Eye (tissue), 1 donor: Measurements from ENCODE around the gene CACNB1.

Source experiments
- DNase-seq: peaks from one replicate; pipeline ENCODE4 v3.0.0-alpha.2; 2015

The CACNB1 gene

DNA sequence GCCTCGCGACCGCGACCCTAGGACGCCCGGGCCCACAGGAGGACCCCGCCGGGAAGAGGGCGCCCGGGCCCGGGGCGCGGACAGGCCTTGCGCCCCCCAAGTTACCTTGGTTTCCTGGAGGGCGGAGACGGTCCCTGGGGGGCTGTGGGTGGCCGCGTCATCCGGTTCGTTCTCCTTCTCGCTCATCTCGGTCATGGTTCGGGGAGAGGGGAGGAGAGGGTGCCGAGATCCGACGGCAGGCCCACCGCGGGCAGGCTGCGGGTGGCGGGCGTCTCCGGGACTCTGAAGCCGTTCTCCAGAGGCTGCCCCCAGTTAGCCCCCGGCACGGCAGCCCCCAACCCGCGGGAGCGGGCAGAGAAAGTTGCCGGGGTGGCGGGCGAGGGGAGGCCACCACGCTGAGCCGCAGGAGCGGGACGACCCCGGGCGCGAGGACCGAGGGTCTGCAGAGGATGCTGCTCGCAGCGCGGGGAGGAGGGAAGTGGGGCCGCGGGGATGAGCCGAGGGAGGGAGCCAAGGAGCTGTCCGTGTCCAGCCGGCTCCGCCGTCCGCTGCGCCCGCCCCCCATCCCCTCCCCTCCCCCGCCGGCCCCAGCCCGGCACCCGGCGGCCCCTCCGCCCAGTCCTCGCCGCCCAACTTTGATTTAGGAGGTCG, 28.0 kb upstream of the CACNB1 start, which contains the start of gene STAC2:
STAC2 (minus strand) TSS at position 638 of the 651 bp plus-strand sequence; CDS start at position 195, 443 bp downstream.
- DNase-seq, result no peak

DNA sequence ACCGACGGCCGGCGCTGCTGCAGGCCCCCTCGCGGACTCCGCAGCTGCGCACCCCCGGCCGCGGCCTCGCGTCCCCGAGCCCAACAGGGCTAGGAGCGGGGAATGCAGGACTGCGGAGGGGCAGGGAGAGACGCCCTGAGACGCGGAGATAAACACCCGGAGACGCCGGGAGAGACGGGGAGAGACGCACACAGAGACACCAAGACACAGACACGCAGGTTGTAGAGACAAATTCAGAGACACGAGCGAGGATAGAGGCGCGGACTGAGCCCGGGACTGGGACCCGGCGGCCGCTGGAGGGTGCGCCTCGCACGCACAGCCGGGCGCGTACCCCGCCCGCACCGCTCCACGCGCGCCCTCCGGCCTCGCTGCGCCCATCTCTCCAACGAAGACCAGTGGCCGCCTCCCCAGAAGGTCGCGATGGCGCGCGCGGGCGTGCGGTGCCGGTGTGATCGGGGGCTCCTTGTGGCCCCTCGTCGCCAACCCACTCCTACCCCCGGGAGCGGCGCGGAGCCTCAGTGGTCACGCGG, 27.4 kb upstream of the CACNB1 start:
- peak; percentile 59 for DNase-seq

DNA sequence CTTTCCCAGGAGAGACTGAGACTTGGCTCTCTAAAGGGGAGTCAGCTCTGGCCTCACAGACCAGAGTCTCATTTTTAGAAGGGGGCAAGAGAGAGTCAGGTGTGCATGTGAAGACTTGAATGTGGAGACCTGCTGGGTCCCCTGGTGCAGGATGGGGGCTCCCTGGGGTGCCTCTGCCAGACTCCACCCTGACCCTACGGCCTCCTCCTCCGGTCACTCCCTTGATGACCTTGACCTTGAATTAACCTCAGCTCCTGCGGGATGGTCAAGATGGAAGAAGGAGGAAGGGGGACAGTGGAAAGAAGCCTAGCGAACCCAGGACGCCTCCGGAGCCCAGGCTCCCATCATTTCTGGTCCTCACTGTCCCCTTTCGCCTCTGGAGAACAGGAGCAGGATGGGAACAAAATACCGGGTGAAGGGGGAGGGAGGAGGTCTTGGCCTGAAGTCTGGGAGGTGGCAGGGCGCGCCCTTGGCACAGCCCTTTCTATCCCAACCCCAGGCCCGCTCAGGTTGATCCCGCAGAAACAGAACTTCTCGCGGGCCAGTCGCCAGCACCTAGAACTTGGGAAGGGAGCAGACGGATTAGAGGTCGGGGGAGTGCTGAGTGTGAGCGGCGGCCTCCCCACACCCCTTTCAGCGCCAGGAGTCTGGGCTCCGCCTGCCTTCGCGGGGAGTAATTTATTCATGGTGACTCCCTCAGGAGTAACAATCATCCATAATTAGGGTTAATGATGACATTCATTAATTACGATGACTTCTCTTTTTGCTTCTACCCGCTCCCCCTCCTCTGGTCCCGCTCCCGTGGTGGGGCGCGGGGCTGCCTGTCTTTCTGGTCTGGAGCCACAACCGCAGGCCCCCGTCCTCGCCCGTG, 26.7 kb upstream of the CACNB1 start:
- DNase-seq, result no peak

DNA sequence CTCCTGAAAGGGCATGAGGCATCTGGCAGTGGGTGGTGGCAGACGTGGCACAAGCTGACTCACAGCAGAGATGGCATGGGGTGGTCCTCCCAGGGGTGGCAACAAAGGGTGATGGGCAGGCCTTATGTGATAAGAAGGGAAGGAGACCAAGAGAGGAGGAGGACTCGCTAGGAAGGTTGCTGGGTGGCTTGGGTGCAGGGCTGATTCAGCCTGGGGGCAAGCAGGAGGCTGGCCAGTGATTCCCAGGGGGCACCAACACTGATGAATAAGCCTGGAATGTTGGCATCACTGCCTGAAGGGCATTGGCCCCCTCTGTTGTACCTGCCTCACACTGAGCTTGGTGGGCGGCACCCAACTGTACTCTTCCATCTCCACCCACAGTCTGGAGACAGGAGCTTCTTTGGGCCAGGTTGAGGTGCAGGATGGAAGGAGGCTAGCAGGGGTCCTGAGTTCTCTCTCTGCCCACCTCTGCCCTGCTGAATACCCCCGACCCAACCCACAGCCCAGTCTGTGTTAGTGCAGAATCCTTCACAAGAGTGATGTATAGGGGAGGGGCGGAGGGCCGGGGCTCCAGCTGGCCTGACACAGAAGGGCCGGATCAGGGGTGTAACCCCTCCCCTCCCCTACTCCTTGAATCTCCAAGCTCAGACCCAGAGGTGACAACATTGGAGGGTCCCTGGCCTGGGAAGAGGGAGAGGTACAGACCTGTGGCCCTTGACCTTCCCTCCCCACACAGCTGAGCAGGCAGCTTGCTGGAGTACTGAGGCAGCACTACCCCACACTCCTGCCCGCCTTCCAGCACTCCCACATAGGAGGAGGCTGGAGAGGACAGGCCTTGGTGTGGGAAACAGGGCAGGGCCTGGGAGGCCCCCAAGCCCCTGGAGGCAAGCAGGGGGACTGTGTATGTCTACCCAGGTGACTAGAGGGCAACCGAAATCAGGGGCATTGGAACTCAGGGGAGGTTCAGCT, 25.7 kb upstream of the CACNB1 start:
- no peak for DNase-seq

DNA sequence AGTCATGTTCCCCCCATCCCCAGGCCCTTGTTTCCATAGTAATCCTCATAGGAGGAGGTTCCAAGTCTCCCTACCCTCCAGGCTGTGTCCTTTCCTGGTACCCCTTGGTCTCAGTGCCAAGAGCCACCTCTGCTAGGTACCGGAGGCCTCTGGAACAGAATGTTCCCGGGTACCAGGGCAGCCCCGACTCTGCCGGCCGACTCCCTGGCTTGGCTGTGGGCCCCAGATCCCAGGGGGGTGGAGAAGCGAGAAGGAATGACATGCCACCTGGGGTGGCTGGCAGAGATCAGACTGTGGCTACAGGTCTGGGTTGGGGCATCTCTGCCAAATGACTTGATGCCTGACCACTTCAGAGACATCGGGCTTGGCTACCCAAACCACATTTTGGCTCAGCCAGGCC, 24.7 kb upstream of the CACNB1 start:
- no peak for DNase-seq

DNA sequence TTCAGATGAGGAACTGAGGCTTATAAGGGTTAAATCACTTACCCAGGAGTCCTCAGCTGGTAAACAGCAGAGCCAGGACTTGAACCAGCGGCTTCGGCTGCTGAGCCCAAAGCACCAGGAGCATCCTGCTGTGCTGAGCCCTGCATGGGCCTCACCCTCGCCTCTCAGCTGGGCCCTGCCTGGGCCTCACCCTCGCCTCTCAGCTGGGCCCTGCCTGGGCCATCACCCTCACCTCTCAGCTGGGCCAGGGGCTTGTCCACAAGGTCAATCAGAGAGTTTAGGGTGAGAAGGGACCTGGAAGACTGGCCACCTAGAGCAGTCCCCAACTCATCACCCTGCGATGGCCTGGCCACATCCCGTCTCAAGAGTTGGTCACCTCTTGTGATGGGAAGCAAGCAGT, 24.1 kb upstream of the CACNB1 start:
- no peak for DNase-seq

DNA sequence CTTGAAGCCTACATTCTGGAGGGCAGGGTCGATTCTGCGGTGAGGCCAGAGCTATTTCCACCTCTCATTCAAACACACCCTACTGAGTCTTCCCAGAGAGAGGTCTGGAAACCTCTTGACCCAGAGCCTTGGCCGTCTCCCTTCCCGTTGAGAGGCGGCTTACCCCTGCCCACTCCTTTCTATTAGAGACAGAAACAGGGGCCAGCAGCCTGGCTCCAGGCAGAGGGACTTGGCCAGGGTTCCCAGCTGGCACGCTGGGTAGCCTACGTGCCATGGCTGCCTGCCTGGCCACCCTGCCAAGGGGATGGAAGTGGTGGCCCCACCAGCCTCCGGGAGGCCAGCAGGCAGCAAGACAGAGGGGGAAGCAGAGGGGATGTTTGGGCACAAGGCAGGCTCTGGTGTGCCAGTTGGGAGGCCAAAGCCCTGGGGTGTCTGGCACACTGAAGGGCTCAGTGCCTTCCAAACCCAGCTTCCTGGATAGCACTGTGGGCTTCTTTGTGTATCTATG, 22.2 kb upstream of the CACNB1 start:
- DNase-seq, result no peak

DNA sequence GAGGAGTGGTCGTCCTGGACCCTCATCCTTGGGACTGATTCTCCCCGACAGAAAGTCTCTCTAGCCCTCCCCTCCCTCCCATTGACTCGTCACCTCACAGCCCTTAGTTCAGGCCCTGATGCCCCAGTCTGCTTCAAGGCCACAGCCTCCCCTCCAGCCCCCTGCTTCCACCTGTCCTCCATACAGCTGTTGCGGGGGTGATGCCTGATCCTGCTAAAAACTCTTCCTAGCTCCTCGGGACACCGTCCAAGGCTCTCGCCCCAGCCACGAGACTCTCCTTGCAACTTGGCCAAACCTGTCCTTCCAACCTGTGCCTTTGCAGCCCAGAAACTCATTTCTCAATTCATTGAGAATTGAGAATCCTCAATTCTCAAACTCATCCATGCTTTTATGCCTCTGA, 21.4 kb upstream of the CACNB1 start:
- no peak for DNase-seq

DNA sequence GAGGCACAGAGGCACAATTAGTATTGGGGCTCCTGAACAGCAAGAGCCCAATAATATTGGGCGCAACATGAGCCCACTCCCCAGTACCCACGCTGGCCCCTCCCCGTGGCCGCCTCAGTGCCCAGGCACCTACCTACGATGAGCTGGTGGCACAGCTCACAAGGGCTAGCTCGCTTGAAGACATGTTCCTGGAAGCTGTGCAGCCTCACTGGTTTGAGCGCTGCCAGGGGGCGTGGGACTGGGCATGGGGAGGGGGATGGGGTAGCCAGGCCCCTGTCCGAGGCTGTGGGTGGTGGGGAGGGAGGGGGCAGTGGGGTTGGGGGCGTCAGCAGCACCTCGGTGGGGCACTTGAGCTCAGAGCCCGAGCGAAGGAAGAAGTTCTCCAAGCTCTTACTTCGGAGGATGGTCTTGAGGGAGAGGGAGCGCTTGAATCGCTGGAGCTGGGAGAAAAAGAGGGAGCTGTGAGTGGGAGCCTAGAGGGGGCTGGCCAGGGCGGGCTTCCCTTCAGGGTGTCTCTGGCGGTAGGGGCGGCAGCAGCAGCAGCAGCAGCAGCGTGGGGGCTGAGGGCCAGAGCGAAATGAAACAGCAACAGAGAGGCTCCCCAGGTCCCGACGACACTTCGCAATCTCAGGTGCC, 20.4 kb upstream of the CACNB1 start:
- no peak for DNase-seq

DNA sequence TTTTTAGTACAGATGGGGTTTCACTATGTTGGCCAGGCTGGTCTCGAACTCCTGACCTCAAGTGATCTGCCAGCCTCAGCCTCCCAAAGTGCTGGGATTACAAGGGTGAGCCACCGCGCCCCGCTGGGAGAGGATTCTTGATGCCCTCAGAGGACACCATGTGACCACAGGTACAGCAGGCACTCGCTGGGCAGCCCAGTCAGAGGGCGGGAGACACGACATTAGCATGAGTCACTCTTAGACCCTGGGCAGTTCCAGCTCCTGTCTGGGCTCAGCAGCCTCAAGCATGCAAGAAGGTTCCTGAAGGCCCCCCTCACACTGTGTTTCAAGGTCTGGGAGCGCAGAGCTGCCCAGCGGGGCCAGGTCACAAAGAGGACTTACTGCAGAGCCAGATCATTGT, 16.4 kb upstream of the CACNB1 start:
- DNase-seq, result no peak

DNA sequence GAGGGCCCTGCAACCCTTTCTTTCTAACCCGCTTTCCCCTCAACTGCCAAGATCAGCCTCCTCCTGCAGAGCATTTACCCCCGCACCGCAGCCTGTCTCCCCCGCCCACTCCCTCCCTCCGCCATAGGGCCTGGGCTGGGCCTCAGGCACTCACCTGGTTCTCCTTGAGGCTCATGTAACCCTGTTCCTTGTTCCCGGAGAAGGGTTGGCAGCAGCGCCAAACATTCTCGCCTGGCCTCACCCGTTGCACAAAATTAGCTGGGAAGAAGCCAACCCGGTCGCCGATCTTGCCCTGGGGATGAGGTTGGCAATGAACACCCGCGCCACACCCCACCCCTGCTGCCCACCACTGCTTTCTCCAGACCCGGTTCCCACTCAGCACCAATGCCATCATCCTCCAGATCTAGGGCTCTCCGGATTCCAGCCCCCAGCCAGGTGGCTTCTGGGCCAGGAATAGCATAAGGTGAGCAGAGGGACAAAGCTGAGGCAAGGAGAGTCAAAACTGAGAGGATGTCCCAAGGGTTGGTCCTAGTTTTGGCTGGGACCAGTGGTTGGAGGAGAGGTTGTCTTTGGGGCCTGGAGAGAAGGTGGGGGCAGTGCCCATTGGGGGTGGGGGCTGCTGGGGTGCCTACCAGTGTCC, 15.5 kb upstream of the CACNB1 start:
- no peak for DNase-seq

DNA sequence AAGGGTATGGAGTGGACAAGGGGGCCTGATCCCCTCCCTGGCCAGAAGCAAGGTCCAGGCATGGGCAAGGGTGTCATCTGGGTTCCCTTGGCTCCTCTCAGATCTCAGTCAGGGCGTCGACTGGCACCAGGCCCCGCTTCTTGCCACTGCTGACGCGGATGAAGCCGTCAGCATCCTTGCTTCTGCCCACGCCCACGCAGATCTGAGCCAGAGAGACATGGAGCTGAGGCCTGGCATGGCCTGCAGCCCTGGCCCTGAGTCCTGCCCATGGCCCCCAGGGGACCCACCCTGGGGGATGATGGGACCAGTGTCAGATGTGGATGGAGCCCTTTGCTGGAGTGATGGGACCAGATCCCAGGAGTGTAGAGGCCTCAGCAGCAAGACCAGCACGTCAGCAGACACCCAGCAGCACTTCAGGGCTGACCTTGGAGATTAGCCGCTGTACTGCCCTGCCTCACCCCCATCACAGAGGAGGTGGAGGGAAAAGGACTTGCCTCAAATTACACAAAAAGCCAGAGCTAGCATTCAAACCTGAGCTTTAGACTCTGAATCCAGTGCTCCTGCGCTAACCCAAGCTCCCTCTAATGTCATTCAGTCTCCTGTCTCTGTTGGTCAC, 14.8 kb upstream of the CACNB1 start:
- DNase-seq, result no peak

DNA sequence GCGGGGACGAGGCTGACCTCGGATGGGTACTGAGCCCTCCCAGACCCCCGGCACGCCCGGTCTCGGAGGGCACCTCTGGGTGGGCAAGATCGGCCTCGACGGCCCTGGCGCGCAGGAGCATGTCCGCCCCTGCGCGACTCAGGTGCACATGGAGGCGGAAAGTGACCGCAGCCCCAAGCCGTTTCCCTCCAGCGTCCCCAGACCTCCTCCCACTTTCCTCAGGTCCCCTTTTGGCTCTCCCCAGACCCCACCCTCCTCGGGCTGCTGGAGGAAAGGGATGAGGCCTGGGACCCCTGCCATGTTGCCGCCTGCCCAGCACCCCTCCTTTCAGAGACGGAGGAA, 12.6 kb upstream of the CACNB1 start:
- no peak for DNase-seq

DNA sequence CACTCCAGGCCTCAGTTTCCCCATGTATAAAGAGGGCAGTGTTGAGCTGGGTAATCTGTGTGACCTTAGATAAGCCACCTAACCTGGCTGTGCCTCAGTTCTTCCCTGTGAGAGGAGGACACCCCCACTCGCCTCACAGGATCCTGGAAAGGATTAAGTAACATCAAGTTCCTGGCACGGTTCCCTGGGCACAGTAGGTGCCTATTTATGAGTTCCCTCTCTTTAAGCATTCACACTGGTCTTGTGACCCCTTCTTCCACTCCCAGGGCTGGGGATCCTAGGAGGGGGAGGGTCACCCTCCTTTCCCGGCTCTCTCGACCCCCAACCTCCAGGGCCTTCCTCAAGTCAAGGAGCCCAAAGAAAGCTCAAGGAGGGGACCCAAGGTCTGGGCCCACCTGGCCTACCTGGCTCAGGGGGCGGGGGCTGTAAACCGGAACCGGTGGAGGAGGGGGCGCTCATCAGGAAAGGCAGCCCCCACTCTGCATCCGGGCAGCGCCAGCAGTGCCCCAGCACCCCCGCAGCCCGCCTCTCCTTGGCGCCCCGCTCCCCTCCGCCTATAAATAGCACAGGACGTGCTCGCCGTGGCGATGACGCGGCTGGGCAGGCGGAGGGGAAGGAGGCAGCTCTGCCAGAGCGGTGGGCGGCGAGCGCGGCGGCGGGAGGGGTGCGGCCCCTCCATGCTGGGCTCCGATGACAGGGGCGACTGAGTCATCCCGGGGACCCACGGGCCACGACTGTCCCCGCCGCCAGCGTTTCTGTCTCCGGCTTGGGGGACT, 12.0 kb upstream of the CACNB1 start:
- DNase-seq, result peak; percentile 72

DNA sequence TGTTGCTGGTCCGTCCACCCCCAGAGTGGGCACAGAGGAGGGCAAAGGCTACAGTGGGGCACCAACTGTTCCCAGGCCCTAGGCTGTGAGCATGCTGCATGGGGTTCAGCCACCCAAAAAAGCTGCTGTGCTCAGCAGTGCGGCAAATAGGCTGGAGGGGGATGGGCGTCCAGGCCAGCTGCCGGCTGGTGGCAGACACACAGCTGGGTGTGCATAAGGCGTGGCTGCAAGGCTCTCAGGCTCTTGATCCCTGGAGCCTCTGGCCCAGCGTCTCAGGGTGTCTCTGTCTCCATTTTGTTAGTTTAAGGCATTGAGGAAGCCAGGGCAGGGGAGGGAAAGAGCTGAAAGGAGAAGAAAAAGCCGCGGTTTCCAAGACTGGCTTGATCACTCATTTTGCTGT, 11.4 kb upstream of the CACNB1 start:
- DNase-seq, result peak; percentile 71

DNA sequence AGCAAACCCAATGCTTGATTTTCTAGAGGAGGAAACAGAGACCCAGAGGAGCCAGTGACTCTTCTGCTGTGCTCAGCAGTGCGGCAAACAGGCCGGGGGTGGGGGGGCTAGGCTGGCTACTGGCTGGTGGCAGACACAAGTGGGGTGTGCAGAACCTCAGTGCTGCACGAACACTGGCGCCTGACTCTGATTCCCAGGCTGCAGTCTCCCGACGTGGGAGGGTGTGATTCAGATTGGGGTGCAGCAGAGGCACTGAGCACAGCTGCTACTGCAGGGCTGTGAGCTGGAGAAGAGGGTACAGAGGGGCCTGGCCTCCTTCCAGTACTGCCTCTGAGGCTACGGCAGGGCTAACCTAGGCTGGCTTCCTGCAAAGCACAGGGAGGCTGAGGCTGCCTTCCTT, 10.7 kb upstream of the CACNB1 start:
- DNase-seq, result no peak

DNA sequence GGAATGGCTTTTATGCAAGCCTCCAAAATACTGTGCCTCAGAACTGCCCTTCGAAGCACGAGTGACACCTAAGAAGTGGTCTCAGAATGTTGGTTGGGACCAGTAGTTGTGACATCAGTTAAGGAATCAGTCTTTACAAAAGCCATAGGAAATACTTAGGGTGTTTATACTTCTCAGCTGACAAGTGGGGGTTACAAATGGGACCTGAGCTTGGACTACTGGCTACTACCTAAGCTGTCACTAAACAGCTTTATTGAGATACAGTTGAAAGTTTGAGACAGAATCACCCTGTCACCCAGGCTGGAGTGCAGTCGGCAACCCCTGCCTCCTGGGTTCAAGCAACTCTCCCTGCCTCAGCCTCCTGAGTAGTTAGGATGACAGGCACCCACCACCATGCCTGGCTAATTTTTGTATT, 7.7 kb upstream of the CACNB1 start:
- no peak for DNase-seq

DNA sequence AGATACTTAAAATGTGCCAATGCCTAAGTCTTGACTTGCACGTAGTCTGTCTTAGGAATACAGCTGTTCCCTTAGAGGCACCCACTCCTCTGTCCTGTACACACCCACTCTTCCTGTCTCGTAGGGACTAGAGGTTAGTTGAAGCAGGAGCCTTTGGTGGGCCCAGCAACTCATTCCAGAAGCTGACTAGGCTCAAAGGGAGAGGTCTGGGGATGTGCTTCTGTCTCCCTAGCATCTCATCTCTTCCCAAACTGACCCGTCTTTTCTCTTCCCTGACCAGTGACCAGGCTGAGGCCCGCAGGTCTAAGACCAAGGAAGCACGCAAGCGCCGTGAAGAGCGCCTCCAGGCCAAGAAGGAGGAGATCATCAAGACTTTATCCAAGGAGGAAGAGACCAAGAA, 6.8 kb upstream of the CACNB1 start:
- DNase-seq, result no peak

DNA sequence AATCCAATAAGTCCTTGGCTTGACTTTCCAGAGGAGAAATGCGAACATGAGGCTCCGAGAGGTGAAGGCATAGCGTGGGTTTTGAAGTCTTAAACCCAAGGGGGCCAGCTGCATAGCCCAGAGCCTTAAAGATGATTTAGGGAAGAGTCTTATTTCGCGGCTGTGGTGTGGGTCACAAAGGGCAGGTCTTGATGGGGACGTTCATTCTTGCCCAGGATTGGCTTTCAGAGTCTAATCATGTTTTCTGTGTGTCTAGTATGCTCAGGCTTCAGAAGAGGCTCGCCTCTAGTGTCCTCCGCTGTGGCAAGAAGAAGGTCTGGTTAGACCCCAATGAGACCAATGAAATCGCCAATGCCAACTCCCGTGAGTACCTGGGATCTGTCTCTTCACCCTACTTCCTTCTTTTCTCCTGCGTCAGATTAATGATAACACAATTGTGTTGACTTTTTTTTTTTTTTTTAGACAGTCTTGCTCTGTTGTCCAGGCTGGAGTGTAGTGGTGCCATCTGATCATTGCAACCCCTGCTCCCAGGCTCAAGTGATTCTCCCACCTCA, 3.6 kb upstream of the CACNB1 start:
- no peak for DNase-seq
